Activated CD4-positive, alpha-beta T cell treated with anti-CD3 and anti-CD28 coated beads, Interleukin-10, Interleukin-2, amounts not matched to agents 100 ng/mL and 50 ng/mL, durations not matched to agents 16 hours and 8 hours (primary cell): Measurements from ENCODE around the gene IQSEC2.
A peak's percentile ranks its signal among the peaks of the same experiment; 100 is the strongest.

ENCODE experiments used
- DNase-seq: peaks from one replicate; pipeline ENCODE4 v3.0.0-alpha.2; 2020

The IQSEC2 gene

GRCh38 chrX:53266914-53267313 is 14.5 kb downstream of the IQSEC2 start:
- DNase-seq, result no peak

- DNase-seq, result no peak
Observed at GRCh38 chrX:53265771-53266574, 15.4 kb downstream of the IQSEC2 start.

GRCh38 chrX:53263597-53264094 is 17.7 kb downstream of the IQSEC2 start:
- peak; percentile 73 for DNase-seq

- DNase-seq, result peak; percentile 63
Observed at GRCh38 chrX:53262918-53263394, 18.4 kb downstream of the IQSEC2 start.

GRCh38 chrX:53262189-53262917 is 19.0 kb downstream of the IQSEC2 start:
- no peak for DNase-seq

- no peak for DNase-seq
Observed at GRCh38 chrX:53261355-53261972, 19.9 kb downstream of the IQSEC2 start.

GRCh38 chrX:53260836-53261235 is 20.5 kb downstream of the IQSEC2 start:
- DNase-seq, result no peak

- no peak for DNase-seq
Observed at GRCh38 chrX:53257670-53258423, 23.5 kb downstream of the IQSEC2 start.

- DNase-seq, result no peak
Observed at GRCh38 chrX:53257166-53257565, 24.2 kb downstream of the IQSEC2 start.

- no peak for DNase-seq
Observed at GRCh38 chrX:53256446-53257041, 24.8 kb downstream of the IQSEC2 start.

GRCh38 chrX:53255738-53256191 is 25.6 kb downstream of the IQSEC2 start:
- no peak for DNase-seq

- DNase-seq, result no peak
Observed at GRCh38 chrX:53254570-53255461, 26.6 kb downstream of the IQSEC2 start.

- DNase-seq, result no peak
Observed at GRCh38 chrX:53253293-53254020, 27.9 kb downstream of the IQSEC2 start.

GRCh38 chrX:53251307-53251706 is 30.1 kb downstream of the IQSEC2 start:
- no peak for DNase-seq

- DNase-seq, result no peak
Observed at GRCh38 chrX:53250556-53250955, 30.8 kb downstream of the IQSEC2 start.

- DNase-seq, result no peak
Observed at GRCh38 chrX:53249408-53250042, 31.9 kb downstream of the IQSEC2 start.

GRCh38 chrX:53247928-53248327 is 33.5 kb downstream of the IQSEC2 start:
- DNase-seq, result no peak

GRCh38 chrX:53246231-53246630 is 35.2 kb downstream of the IQSEC2 start:
- DNase-seq, result no peak

- no peak for DNase-seq
Observed at GRCh38 chrX:53244610-53245009, 36.8 kb downstream of the IQSEC2 start.

GRCh38 chrX:53242310-53242709 is 39.1 kb downstream of the IQSEC2 start:
- DNase-seq, result no peak
